ENCODE data around the gene GTPBP2. TPM values are rescaled to one million over a fixed set of nuclear protein-coding genes. Genes with fewer than 3 reads are reported as not detected.

The GTPBP2 gene
- total and polyA plus RNA-seq, 2 of the 13 experiments (the other 11 are each of a cell fraction or from before 2014, with no cell fraction given) = 26.9 to 88.2 TPM

- 0 out of 2 replicates have a peak, but pooled peaks have one; percentile 31 for TF ChIP-seq FOXP1 (IDR thresholded peaks at IDR 0.05)
- TF ChIP-seq FOXP1 (CRISPR knock-in tag; IDR thresholded peaks at IDR 0.05) = peak; percentile 68
- TF ChIP-seq ZNF549 (CRISPR knock-in tag; IDR thresholded peaks at IDR 0.05) = no peak
- no peak for TF ChIP-seq ZNF282 (IDR thresholded peaks at IDR 0.05; ENCODE audit: partially characterized antibody)
- no peak for TF ChIP-seq ZNF10 (CRISPR knock-in tag; IDR thresholded peaks at IDR 0.05; ENCODE audit: borderline replicate concordance, low read depth)
- no peak for TF ChIP-seq ZNF670 (CRISPR knock-in tag; IDR thresholded peaks at IDR 0.05; ENCODE audit: borderline replicate concordance)
- TF ChIP-seq EP300 (IDR thresholded peaks at IDR 0.05; ENCODE audit: low read depth in 2 of 2, low read length in 2 of 2) = 0 out of 4 replicates have a peak, but pooled peaks of 1 of the 2 experiments have one; percentile 16
- TF ChIP-seq EP300 (CRISPR knock-in tag; IDR thresholded peaks at IDR 0.05; ENCODE audit: borderline replicate concordance) = peak; percentile 40
- TF ChIP-seq ZNF281 (CRISPR knock-in tag; IDR thresholded peaks at IDR 0.05; ENCODE audit: borderline replicate concordance) = no peak
- no peak for TF ChIP-seq ATF6 (CRISPR knock-in tag; conservative IDR thresholded peaks at IDR 0.05)
- TF ChIP-seq MLXIP (CRISPR knock-in tag; IDR thresholded peaks at IDR 0.05; ENCODE audit: borderline replicate concordance) = 0 out of 2 replicates have a peak, but pooled peaks have one; percentile 62
- TF ChIP-seq NBN (conservative IDR thresholded peaks at IDR 0.05) = no peak
- TF ChIP-seq ZNF720 (CRISPR knock-in tag; IDR thresholded peaks at IDR 0.05) = no peak
- TF ChIP-seq ZNF232 (CRISPR knock-in tag; IDR thresholded peaks at IDR 0.05; ENCODE audit: borderline replicate concordance) = peak; percentile 89; the same call in 1 of the 2 replicates
- TF ChIP-seq NR2F6 (IDR thresholded peaks at IDR 0.05) = no peak
- TF ChIP-seq NR2F6 (CRISPR knock-in tag; IDR thresholded peaks at IDR 0.05) = 0 out of 2 replicates have a peak, but pooled peaks have one; percentile 20
- TF ChIP-seq KLF12 (CRISPR knock-in tag; IDR thresholded peaks at IDR 0.05; ENCODE audit: borderline replicate concordance) = peak; percentile 71; the same call in 1 of the 2 replicates
- TF ChIP-seq PCBP1 (IDR thresholded peaks at IDR 0.05; ENCODE audit: borderline replicate concordance, low read depth, low read length) = no peak
- TF ChIP-seq YY1 (IDR thresholded peaks at IDR 0.05; ENCODE audit: insufficient read depth, insufficient replicate concordance, low read depth, low read length) = no peak
- no peak for TF ChIP-seq ZFP62 (CRISPR knock-in tag; IDR thresholded peaks at IDR 0.05)
- TF ChIP-seq ZBTB2 (CRISPR knock-in tag; IDR thresholded peaks at IDR 0.05; ENCODE audit: low read depth) = no peak
Observed at GRCh38 chr6:43629505-43630300, 639 bp upstream of the GTPBP2 start (continued).
